ENCODE results near the gene LRP5.

GRCh38 chr11:68369756-68370155 is 57.4 kb downstream of the LRP5 start:
- TF ChIP-seq CTCF (IDR thresholded peaks at IDR 0.05; ENCODE audit: insufficient read depth, low read length, poor library complexity, severe bottlenecking) (no peak), EZH2phosphoT487 (conservative IDR thresholded peaks at IDR 0.05; ENCODE audit: low read length) (no peak)
